Gastrocnemius medialis (tissue), 4 donors: Measurements from ENCODE around the gene INCENP. TPM values are rescaled to one million over a fixed set of nuclear protein-coding genes. Genes with fewer than 3 reads are reported as not detected.

Source experiments
- ATAC-seq, 2 donors: fragments of 150-250 bp; one replicate each; pipeline ENCODE4 v1.9.1; 2016
- DNase-seq, 2 donors: peaks; one replicate each; pipeline ENCODE4 v3.0.0-alpha.2; 2019
- H3K27ac ChIP-seq, 4 donors: fragments of 200-600 bp; sonication (generic); 1 replicate in 1 of 4; 2 replicates in 3 of 4; pipeline ENCODE4 v1.5.1; 2016 to 2018; ENCODE audit warnings: mild to moderate bottlenecking in 2 of 4, moderate library complexity in 1 of 4
- H3K27me3 ChIP-seq, 3 donors: fragments of 200-600 bp; sonication (generic) in 2 of 3; 1 replicate in 1 of 3; 2 replicates in 2 of 3; pipeline versions ENCODE4 v1.5.1 to v1.6.0; 2016 to 2019; ENCODE audit warnings: mild to moderate bottlenecking in 1 of 3, moderate library complexity in 1 of 3
- H3K36me3 ChIP-seq, 2 donors: fragments of 200-600 bp; sonication (generic) in 1 of 2; one replicate each; pipeline ENCODE4 v1.5.1; 2017 to 2018
- H3K4me1 ChIP-seq, 2 donors: fragments of 200-600 bp; sonication (generic) in 1 of 2; one replicate each; pipeline ENCODE4 v1.5.1; 2016 to 2017; ENCODE audit warnings: mild to moderate bottlenecking in 2 of 2
- H3K4me3 ChIP-seq, 4 donors: fragments of 200-600 bp; sonication (generic) in 3 of 4; 1 replicate in 1 of 4; 2 replicates in 3 of 4; pipeline ENCODE4 v1.5.1; 2016 to 2019; ENCODE audit warnings: mild to moderate bottlenecking in 2 of 4
- H3K9me3 ChIP-seq, 3 donors: fragments of 200-600 bp; sonication (generic) in 2 of 3; 1 replicate in 1 of 3; 2 replicates in 2 of 3; pipeline ENCODE4 v1.5.1; 2016 to 2019
- CTCF ChIP-seq, 5 experiments: fragments of 450-650 bp in 3 of 5; fragments of 200-600 bp in 2 of 5; sonication (generic) in 2 of 5; IDR thresholded peaks in 4 of 5; conservative IDR thresholded peaks in 1 of 5; 1 replicate in 4 of 5; 2 replicates in 1 of 5; pipeline ENCODE4 v1.5.1; 2016 to 2019; ENCODE audit warnings: antibody characterized with exemption in 5 of 5, mild to moderate bottlenecking in 3 of 5, moderate library complexity in 3 of 5
- POLR2A ChIP-seq, 2 donors: fragments of 450-650 bp; IDR thresholded peaks; one replicate each; pipeline ENCODE4 v1.6.1; 2017; ENCODE audit warnings: antibody characterized with exemption in 2 of 2, mild to moderate bottlenecking in 2 of 2, moderate library complexity in 2 of 2
- in situ Hi-C, 4 donors: fragments of 200-750 bp; cut with MboI; loops; one replicate each; pipeline versions ENCODE4 v1.15.0 to v1.8.0; 2017; ENCODE audit warnings: low sequenced_read_pairs in 4 of 4
- intact Hi-C: fragments of 100-400 bp; cut with DNase I; formaldehyde crosslinking; loops from one replicate; pipeline ENCODE4 v1.15.1; 2023; ENCODE audit warnings: low total_unique reads
- total RNA-seq, 4 donors: library from RNA; depleted of rRNA; stranded (reverse); fragments of >200 nt; gene quantifications; one replicate each; pipeline versions ENCODE4 v1.1.0 to v1.2.3, GENCODE V29; 2016

INCENP gene
- total RNA-seq, 4 donors from 2014 or later = 6.3 to 18.7 (median 13.7) TPM

GRCh38 chr11:62108971-62109404 is 14.8 kb upstream of the INCENP start:
- Histone ChIP-seq H3K36me3 (no peaks in the 10 kb centered on the region), H3K27ac (no peak overlapping the region), H3K4me1 (peaks cover 15 to 16% of the 10 kb centered on the region in 2 donors), H3K4me3 (no peak overlapping the region), H3K9me3 (no peaks in the 10 kb centered on the region), H3K27me3 (no peaks in the 10 kb centered on the region)
- DNase-seq (no peak), ATAC-seq (no peak)
- no peak for TF ChIP-seq CTCF (IDR thresholded peaks at IDR 0.05 in 4 of 5, conservative IDR thresholded peaks at IDR 0.05 in 1 of 5)
- no peak for TF ChIP-seq POLR2A (IDR thresholded peaks at IDR 0.05)
- in situ Hi-C loops (loop anchor here in 2 of 4 donors (5.0 to 25.0 kb wide), 4 partner anchors 234 to 778 kb away; partner anchors contain the start of genes FEN1 (in 1 of the 2), SLC3A2 (in 1 of the 2) and TMEM258 (in 1 of the 2)), intact Hi-C loops (loop anchor here (2.0 to 5.0 kb wide), 3 partner anchors 162 to 312 kb away; no protein-coding TSS in a partner anchor)

GRCh38 chr11:62115085-62115694 is 8.6 kb upstream of the INCENP start:
- TF ChIP-seq POLR2A (IDR thresholded peaks at IDR 0.05) (no peak), CTCF (IDR thresholded peaks at IDR 0.05 in 4 of 5, conservative IDR thresholded peaks at IDR 0.05 in 1 of 5) (no peak)
- H3K9me3 ChIP-seq = peaks cover 0 to 10% (median 0%) of the 10 kb centered on the region in 3 donors
- in situ Hi-C loops (loop anchor here in 2 of 4 donors (10.0 to 25.0 kb wide), 2 partner anchors 320 to 772 kb away; partner anchors contain the start of genes FEN1 (in 1 of the 2), SLC3A2 (in 1 of the 2) and TMEM258 (in 1 of the 2)), intact Hi-C loops (no loop called here)
- no peak for DNase-seq
- ATAC-seq = no peak
- H3K27ac ChIP-seq = no peak overlapping the region
- H3K36me3 ChIP-seq = no peaks in the 10 kb centered on the region
- H3K4me3 ChIP-seq = no peak overlapping the region
- no peaks in the 10 kb centered on the region for H3K4me1 ChIP-seq
- no peaks in the 10 kb centered on the region for H3K27me3 ChIP-seq

GRCh38 chr11:62116451-62116850 is 7.4 kb upstream of the INCENP start:
- DNase-seq (no peak), ATAC-seq (no peak)
- TF ChIP-seq CTCF (IDR thresholded peaks at IDR 0.05 in 4 of 5, conservative IDR thresholded peaks at IDR 0.05 in 1 of 5) (no peak), POLR2A (IDR thresholded peaks at IDR 0.05) (no peak)
- no peak overlapping the region for H3K4me3 ChIP-seq
- H3K27ac ChIP-seq = no peak overlapping the region
- peaks cover 0 to 10% (median 0%) of the 10 kb centered on the region in 3 donors for H3K9me3 ChIP-seq
- intact Hi-C loops = no loop called here
- H3K4me1 ChIP-seq = no peaks in the 10 kb centered on the region
- H3K27me3 ChIP-seq = no peaks in the 10 kb centered on the region
- in situ Hi-C loops = loop anchor here in 2 of 4 donors (10.0 to 25.0 kb wide), 2 partner anchors 322 to 771 kb away; partner anchors contain the start of genes FEN1 (in 1 of the 2), SLC3A2 (in 1 of the 2) and TMEM258 (in 1 of the 2)
- no peaks in the 10 kb centered on the region for H3K36me3 ChIP-seq

- no peak for ATAC-seq
- H3K27ac ChIP-seq = no peak overlapping the region
- in situ Hi-C loops = loop anchor here in 2 of 4 donors (10.0 to 25.0 kb wide), 2 partner anchors 325 to 768 kb away; partner anchors contain the start of genes FEN1 (in 1 of the 2), SLC3A2 (in 1 of the 2) and TMEM258 (in 1 of the 2)
Measured at GRCh38 chr11:62119569-62119968, 4.2 kb upstream of the INCENP start.

More at GRCh38 chr11:62119569-62119968, 4.2 kb upstream of the INCENP start:
- Histone ChIP-seq H3K4me3 (no peak overlapping the region), H3K27me3 (no peaks in the 10 kb centered on the region), H3K36me3 (no peaks in the 10 kb centered on the region), H3K9me3 (peaks cover 0 to 10% (median 0%) of the 10 kb centered on the region in 3 donors), H3K4me1 (peaks cover 2 to 4% of the 10 kb centered on the region in 2 donors)
- no peak for DNase-seq
- intact Hi-C loops = no loop called here
- TF ChIP-seq POLR2A (IDR thresholded peaks at IDR 0.05) (no peak), CTCF (IDR thresholded peaks at IDR 0.05 in 4 of 5, conservative IDR thresholded peaks at IDR 0.05 in 1 of 5) (no peak)
